OCI-LY1 (cell line): ENCODE measurements around the gene GON4L.

ENCODE experiments used
- CTCF ChIP-seq: fragments of 200-600 bp; sonication (generic), shearing (Covaris generic); IDR thresholded peaks from 2 replicates; pipeline ENCODE4 v1.5.1; 2017; ENCODE audit warnings: mild to moderate bottlenecking, antibody characterized with exemption, low read length, moderate library complexity, mixed read lengths
- EZH2 ChIP-seq: fragments of 200-600 bp; sonication (generic), shearing (Covaris generic); IDR thresholded peaks from 2 replicates; pipeline ENCODE4 v1.8.0; 2017; ENCODE audit warnings: borderline replicate concordance, mixed run types, mild to moderate bottlenecking, antibody characterized with exemption, low read length, moderate library complexity, mixed read lengths

GRCh38 chr1:155703216-155703615 is 153.8 kb downstream of the GON4L start:
- TF ChIP-seq CTCF: no peak
- TF ChIP-seq EZH2: no peak
